ENCODE measurements around the gene HHAT. TPM values are rescaled to one million over a fixed set of nuclear protein-coding genes. Genes with fewer than 3 reads are reported as not detected.

Gene HHAT
- total RNA-seq, 1 donor from 2014 or later, result 2.0 TPM

GRCh38 chr1:210688512-210689234 lies 360.0 kb downstream of the HHAT start:
- no peak for DNase-seq

GRCh38 chr1:210689826-210690225 lies 361.1 kb downstream of the HHAT start:
- DNase-seq, result no peak

GRCh38 chr1:210690236-210690635 lies 361.5 kb downstream of the HHAT start:
- DNase-seq, result no peak

GRCh38 chr1:210691039-210691610 lies 362.4 kb downstream of the HHAT start:
- no peak for DNase-seq

GRCh38 chr1:210692796-210693195 lies 364.1 kb downstream of the HHAT start:
- no peak for DNase-seq

- no peak for DNase-seq
Measured at GRCh38 chr1:210695026-210695425, 366.3 kb downstream of the HHAT start.

- DNase-seq, result no peak
Measured at GRCh38 chr1:210696709-210697108, 368.0 kb downstream of the HHAT start.

GRCh38 chr1:210697185-210697584 lies 368.5 kb downstream of the HHAT start:
- DNase-seq, result no peak

- no peak for DNase-seq
Measured at GRCh38 chr1:210698661-210699060, 370.0 kb downstream of the HHAT start.

GRCh38 chr1:210700083-210700482 lies 371.4 kb downstream of the HHAT start:
- DNase-seq, result no peak

- no peak for DNase-seq
Measured at GRCh38 chr1:210700511-210700910, 371.8 kb downstream of the HHAT start.

- DNase-seq, result no peak
Measured at GRCh38 chr1:210702506-210702905, 373.8 kb downstream of the HHAT start.

GRCh38 chr1:210703593-210703992 lies 374.9 kb downstream of the HHAT start:
- no peak for DNase-seq

GRCh38 chr1:210705086-210705485 lies 376.4 kb downstream of the HHAT start:
- DNase-seq, result no peak

GRCh38 chr1:210706246-210706645 lies 377.5 kb downstream of the HHAT start:
- no peak for DNase-seq

GRCh38 chr1:210707300-210708240 lies 378.9 kb downstream of the HHAT start:
- DNase-seq, result no peak

GRCh38 chr1:210709701-210710100 lies 381.0 kb downstream of the HHAT start:
- no peak for DNase-seq

GRCh38 chr1:210711825-210712612 lies 383.3 kb downstream of the HHAT start:
- DNase-seq, result no peak

- DNase-seq, result peak; percentile 54
Measured at GRCh38 chr1:210715072-210715471, 386.4 kb downstream of the HHAT start.

- DNase-seq, result no peak
Measured at GRCh38 chr1:210722410-210723081, 393.8 kb downstream of the HHAT start.

- DNase-seq, result no peak
Measured at GRCh38 chr1:210723646-210724045, 394.9 kb downstream of the HHAT start.

GRCh38 chr1:210724768-210725167 lies 396.1 kb downstream of the HHAT start:
- no peak for DNase-seq

All from occipital lobe (tissue), 2 donors.